NCI-H1694 treated with DMSO at 0.1 percent for 48 hours (cell line): ENCODE results near the gene CEP85L.

Source experiments
- DNase-seq: peaks from one replicate; lab custom pipeline; 2025; lab: John Stamatoyannopoulos, UW

Gene CEP85L

GRCh38 chr6:118621799-118622470, 29.5 kb downstream of the CEP85L start:
- DNase-seq: no peak

GRCh38 chr6:118620202-118620601, 31.2 kb downstream of the CEP85L start:
- DNase-seq: no peak

- DNase-seq: peak; percentile 14
Observed at GRCh38 chr6:118618676-118619377, 32.6 kb downstream of the CEP85L start.

GRCh38 chr6:118617417-118617816, 34.0 kb downstream of the CEP85L start:
- no peak for DNase-seq

GRCh38 chr6:118611334-118611733, 40.1 kb downstream of the CEP85L start:
- DNase-seq: no peak

- no peak for DNase-seq
Observed at GRCh38 chr6:118606858-118607257, 44.5 kb downstream of the CEP85L start.

GRCh38 chr6:118606268-118606667, 45.1 kb downstream of the CEP85L start:
- no peak for DNase-seq

GRCh38 chr6:118603372-118603771, 48.0 kb downstream of the CEP85L start:
- DNase-seq: no peak

- no peak for DNase-seq
Observed at GRCh38 chr6:118602300-118602699, 49.1 kb downstream of the CEP85L start.

GRCh38 chr6:118598324-118598723, 53.1 kb downstream of the CEP85L start:
- DNase-seq: no peak

- DNase-seq: no peak
Observed at GRCh38 chr6:118597636-118598035, 53.8 kb downstream of the CEP85L start.

- no peak for DNase-seq
Observed at GRCh38 chr6:118596774-118597320, 54.5 kb downstream of the CEP85L start.

- no peak for DNase-seq
Observed at GRCh38 chr6:118594877-118595276, 56.5 kb downstream of the CEP85L start.

GRCh38 chr6:118591897-118592296, 59.5 kb downstream of the CEP85L start:
- DNase-seq: no peak

- no peak for DNase-seq
Observed at GRCh38 chr6:118589649-118590365, 61.6 kb downstream of the CEP85L start.

GRCh38 chr6:118589186-118589585, 62.2 kb downstream of the CEP85L start:
- DNase-seq: no peak

- no peak for DNase-seq
Observed at GRCh38 chr6:118588626-118589025, 62.8 kb downstream of the CEP85L start.

- DNase-seq: no peak
Observed at GRCh38 chr6:118586746-118587485, 64.5 kb downstream of the CEP85L start.

GRCh38 chr6:118584911-118585310, 66.5 kb downstream of the CEP85L start:
- DNase-seq: no peak

GRCh38 chr6:118581489-118581959, 69.9 kb downstream of the CEP85L start:
- no peak for DNase-seq

- peak; percentile 53 for DNase-seq
Observed at GRCh38 chr6:118580585-118581419, 70.6 kb downstream of the CEP85L start.
